Smooth muscle cell (in vitro differentiated cells): ENCODE results near the gene ITGA2B. TPM values are rescaled to one million over a fixed set of nuclear protein-coding genes. Genes with fewer than 3 reads are reported as not detected.
"Not testable (repeated sequence)": the region's sequence is repeated elsewhere in the genome, so short reads cannot be mapped to it uniquely, and the experiment has no call there.

ENCODE experiments used
- DNase-seq: peaks from one replicate; lab custom pipeline; 2025; ENCODE audit not compliant: unreplicated experiment; lab: John Stamatoyannopoulos, UW
- H2AFZ ChIP-seq: fragments of 200-600 bp; sonication (generic); 2 replicates; pipeline ENCODE4 v1.6.0; 2016; ENCODE audit warnings: antibody characterized with exemption, low read depth, mild to moderate bottlenecking
- H3F3A ChIP-seq: fragments of 200-600 bp; sonication (generic); 2 replicates; pipeline ENCODE4 v1.6.0; 2017; ENCODE audit warnings: antibody characterized with exemption, low read depth
- H3K27ac ChIP-seq: fragments of 200-600 bp; sonication (generic); 2 replicates; pipeline ENCODE4 v1.5.1; 2016; ENCODE audit warnings: low read depth, mild to moderate bottlenecking
- H3K27me3 ChIP-seq: fragments of 200-600 bp; sonication (generic); 2 replicates; pipeline ENCODE4 v1.6.1; 2016; ENCODE audit warnings: low read depth, mild to moderate bottlenecking
- H3K36me3 ChIP-seq: fragments of 200-600 bp; sonication (generic); 2 replicates; pipeline ENCODE4 v1.5.1; 2016; ENCODE audit warnings: low read depth
- H3K4me1 ChIP-seq: fragments of 200-600 bp; sonication (generic); 2 replicates; pipeline ENCODE4 v1.5.1; 2016; ENCODE audit warnings: low read depth
- H3K4me2 ChIP-seq: fragments of 200-600 bp; sonication (generic); 2 replicates; pipeline ENCODE4 v1.6.0; 2016; ENCODE audit warnings: mild to moderate bottlenecking
- H3K4me3 ChIP-seq: fragments of 200-600 bp; sonication (generic); 2 replicates; pipeline ENCODE4 v1.5.1; 2016; ENCODE audit warnings: mild to moderate bottlenecking
- H3K79me2 ChIP-seq: fragments of 200-600 bp; sonication (generic); 2 replicates; pipeline ENCODE4 v1.6.0; 2016; ENCODE audit warnings: low read depth, mild to moderate bottlenecking
- H3K9ac ChIP-seq: fragments of 200-600 bp; sonication (generic); 2 replicates; pipeline ENCODE4 v1.6.0; 2016; ENCODE audit warnings: low read depth
- H3K9me3 ChIP-seq: fragments of 200-600 bp; sonication (generic); replicated peaks from 2 replicates; pipeline ENCODE4 v1.5.1; 2016; ENCODE audit warnings: low read depth
- H4K20me1 ChIP-seq: fragments of 200-600 bp; sonication (generic); 2 replicates; pipeline ENCODE4 v1.6.0; 2016; ENCODE audit warnings: low read depth
- CTCF ChIP-seq: fragments of 200-600 bp; sonication (generic); IDR thresholded peaks from 2 replicates; pipeline ENCODE4 v1.5.1; 2017; ENCODE audit warnings: borderline replicate concordance, mild to moderate bottlenecking, antibody characterized with exemption; ENCODE audit not compliant: insufficient read depth, poor library complexity, severe bottlenecking
- WGBS: methylation state at CpG from one replicate; pipeline ENCODE4 v1.1.7; 2016; ENCODE audit warnings: low lambda C conversion rate; 5-methylcytosine and 5-hydroxymethylcytosine counted together
- polyA plus RNA-seq: library from polyadenylated mRNA; unstranded; fragments of >200 nt; fragmentation: Nextera tagmentation; extraction: Ambion mirVana; gene quantifications from 2 replicates; pipeline ENCODE4 v1.2.1, GENCODE V29; 2016
- total RNA-seq: library from RNA; depleted of rRNA; stranded (reverse); fragments of >200 nt; gene quantifications from 2 replicates; pipeline ENCODE4 v1.2.3, GENCODE V29; 2014

The ITGA2B gene
- total and polyA plus RNA-seq, 2 experiments from 2014 or later, result 2.1 to 4.0 TPM

- no peaks in the 10 kb centered on the region for H4K20me1 ChIP-seq
- no peaks in the 10 kb centered on the region for H3F3A ChIP-seq
- no peaks in the 10 kb centered on the region for H3K9me3 ChIP-seq
- no peaks in the 10 kb centered on the region for H3K79me2 ChIP-seq
- H3K36me3 ChIP-seq, result no peaks in the 10 kb centered on the region
- no peak overlapping the region for H3K4me3 ChIP-seq
- H3K9ac ChIP-seq, result no peak overlapping the region
- DNase-seq, result no peak
- H2AFZ ChIP-seq, result no peak overlapping the region
- no peaks in the 10 kb centered on the region for H3K4me1 ChIP-seq
- H3K4me2 ChIP-seq, result no peak overlapping the region
- H3K27me3 ChIP-seq, result no peaks in the 10 kb centered on the region
- TF ChIP-seq CTCF, result no peak
- H3K27ac ChIP-seq, result no peak overlapping the region
- WGBS, result 87% methylated on average over 5 of the region's 5 CpGs
Measured at GRCh38 chr17:44333371-44333770, 56.1 kb downstream of the ITGA2B start.

DNA sequence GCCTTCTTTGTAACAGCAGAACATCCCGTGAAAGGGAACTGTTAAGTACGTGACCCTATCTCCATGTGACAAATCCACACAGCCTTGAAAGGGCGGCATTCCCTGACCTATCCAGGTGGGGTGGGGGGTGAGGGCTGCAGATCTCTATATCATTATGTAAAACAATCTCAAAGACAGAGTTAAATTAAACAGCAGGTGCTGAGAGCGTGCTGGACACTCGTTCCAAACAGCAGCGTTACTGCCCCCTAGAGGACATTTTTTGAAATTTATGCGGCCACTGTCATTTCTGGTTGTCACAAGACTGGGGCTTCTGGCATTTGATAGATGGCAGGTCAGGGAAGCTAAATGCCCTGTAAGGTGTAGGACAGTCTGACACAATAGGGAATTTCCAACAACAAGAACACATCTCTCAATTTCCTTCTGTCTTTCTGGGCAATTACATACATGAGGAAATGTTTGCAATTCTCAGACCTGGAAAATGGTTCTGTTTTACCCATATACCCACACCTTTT lies 58.1 kb downstream of the ITGA2B start:
- Histone ChIP-seq H4K20me1 (no peaks in the 10 kb centered on the region), H3K79me2 (no peaks in the 10 kb centered on the region), H3K27ac (no peak overlapping the region), H3K9ac (no peak overlapping the region), H3K4me3 (no peak overlapping the region), H3K4me2 (no peak overlapping the region), H3F3A (no peaks in the 10 kb centered on the region), H3K4me1 (peaks cover 3% of the 10 kb centered on the region), H3K27me3 (no peaks in the 10 kb centered on the region), H3K36me3 (no peaks in the 10 kb centered on the region), H2AFZ (no peak overlapping the region), H3K9me3 (no peaks in the 10 kb centered on the region)
- TF ChIP-seq CTCF, result peak; percentile 76
- 15% methylated on average over 7 of the region's 7 CpGs for WGBS
- peak; percentile 16 for DNase-seq

DNA sequence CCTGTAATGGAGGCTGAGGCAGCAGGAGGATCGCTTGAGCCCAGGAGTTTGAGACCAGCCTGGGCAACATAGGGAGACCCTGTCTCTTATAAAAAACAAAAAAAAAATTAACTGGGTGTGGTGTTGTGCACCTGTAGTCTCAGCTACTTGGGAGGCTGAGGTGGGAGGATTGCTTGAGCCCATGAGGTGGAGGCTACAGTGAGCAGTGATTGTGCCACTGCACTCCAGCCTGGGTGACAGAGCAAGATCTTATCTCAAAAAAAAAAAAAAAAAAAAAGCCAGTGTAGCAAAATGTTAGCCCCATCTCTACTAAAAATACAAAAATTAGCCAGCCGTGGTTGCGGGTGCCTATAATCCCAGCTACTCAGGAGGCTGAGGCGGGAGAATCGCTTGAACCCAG lies 59.2 kb downstream of the ITGA2B start:
- not testable (repeated sequence) for H3K4me2 ChIP-seq, H3K4me3 ChIP-seq, H3K9ac ChIP-seq, H3F3A ChIP-seq, H2AFZ ChIP-seq, H3K4me1 ChIP-seq, H3K9me3 ChIP-seq, H3K36me3 ChIP-seq, H4K20me1 ChIP-seq, H3K79me2 ChIP-seq, DNase-seq, H3K27me3 ChIP-seq, H3K27ac ChIP-seq
- 96% methylated on average over 5 of the region's 5 CpGs for WGBS

- not testable (repeated sequence) for DNase-seq, H3K9ac ChIP-seq, H3F3A ChIP-seq, H3K9me3 ChIP-seq, H3K27me3 ChIP-seq, H3K27ac ChIP-seq, H3K36me3 ChIP-seq, H3K4me3 ChIP-seq, H3K4me2 ChIP-seq, H2AFZ ChIP-seq, H4K20me1 ChIP-seq, H3K79me2 ChIP-seq, H3K4me1 ChIP-seq
- 92% methylated on average over 7 of the region's 7 CpGs for WGBS
Measured at GRCh38 chr17:44329516-44329915, 59.9 kb downstream of the ITGA2B start.
